GM21515 (cell line): Measurements from ENCODE around the gene NBPF4.
"Not testable (repeated sequence)": the region's sequence is repeated elsewhere in the genome, so short reads cannot be mapped to it uniquely, and the experiment has no call there.

ENCODE experiments used
- ATAC-seq: cut with Tn5 transposase; IDR thresholded peaks from one replicate; pipeline ENCODE4 v1.9.1; 2021; ENCODE audit not compliant: unreplicated experiment

The NBPF4 gene

GRCh38 chr1:108243976-108244375, at the start of gene NBPF4:
Gene NBPF4, minus strand, starts transcription at chr1:108244076. Its CDS starts 315 bp downstream, at chr1:108243761.
- not testable (repeated sequence) for ATAC-seq

- not testable (repeated sequence) for ATAC-seq
Observed at GRCh38 chr1:108282528-108283257, 38.8 kb upstream of the NBPF4 start.

GRCh38 chr1:108272485-108273327, 28.8 kb upstream of the NBPF4 start:
- ATAC-seq, result not testable (repeated sequence)

- not testable (repeated sequence) for ATAC-seq
Observed at GRCh38 chr1:108267097-108267496, 23.2 kb upstream of the NBPF4 start.

GRCh38 chr1:108261967-108262366, 18.1 kb upstream of the NBPF4 start:
- ATAC-seq, result not testable (repeated sequence)

- ATAC-seq, result not testable (repeated sequence)
Observed at GRCh38 chr1:108261519-108261918, 17.6 kb upstream of the NBPF4 start.

GRCh38 chr1:108260578-108261259, 16.8 kb upstream of the NBPF4 start:
- ATAC-seq, result not testable (repeated sequence)

- ATAC-seq, result peak; percentile 70
Observed at GRCh38 chr1:108255426-108255825, 11.6 kb upstream of the NBPF4 start.

GRCh38 chr1:108239426-108239825, 4.5 kb downstream of the NBPF4 start:
- not testable (repeated sequence) for ATAC-seq

GRCh38 chr1:108235308-108235707, 8.6 kb downstream of the NBPF4 start:
- not testable (repeated sequence) for ATAC-seq

GRCh38 chr1:108232183-108232582, 11.7 kb downstream of the NBPF4 start:
- ATAC-seq, result not testable (repeated sequence)

- not testable (repeated sequence) for ATAC-seq
Observed at GRCh38 chr1:108229976-108230375, 13.9 kb downstream of the NBPF4 start.

- not testable (repeated sequence) for ATAC-seq
Observed at GRCh38 chr1:108227772-108228171, 16.1 kb downstream of the NBPF4 start.

GRCh38 chr1:108226855-108227254, 17.0 kb downstream of the NBPF4 start:
- ATAC-seq, result not testable (repeated sequence)

GRCh38 chr1:108223226-108223625, 20.6 kb downstream of the NBPF4 start:
- ATAC-seq, result not testable (repeated sequence)

- not testable (repeated sequence) for ATAC-seq
Observed at GRCh38 chr1:108217515-108218174, 26.2 kb downstream of the NBPF4 start.

GRCh38 chr1:108217007-108217406, 26.9 kb downstream of the NBPF4 start:
- ATAC-seq, result not testable (repeated sequence)

- ATAC-seq, result not testable (repeated sequence)
Observed at GRCh38 chr1:108216028-108216890, 27.6 kb downstream of the NBPF4 start.

- ATAC-seq, result peak; percentile 52
Observed at GRCh38 chr1:108214641-108215465, 29.0 kb downstream of the NBPF4 start.
